Activated CD8-positive, alpha-beta memory T cell treated with anti-CD3 and anti-CD28 coated beads for 1 hour (primary cell): ENCODE measurements around the gene FYN.

Source experiments
- DNase-seq, 2 donors: peaks; one replicate each; pipeline ENCODE4 v3.0.0-alpha.2; 2020; ENCODE audit warnings: low read depth in 1 of 2; ENCODE audit errors: extremely low read depth in 1 of 2

The FYN gene

DNA sequence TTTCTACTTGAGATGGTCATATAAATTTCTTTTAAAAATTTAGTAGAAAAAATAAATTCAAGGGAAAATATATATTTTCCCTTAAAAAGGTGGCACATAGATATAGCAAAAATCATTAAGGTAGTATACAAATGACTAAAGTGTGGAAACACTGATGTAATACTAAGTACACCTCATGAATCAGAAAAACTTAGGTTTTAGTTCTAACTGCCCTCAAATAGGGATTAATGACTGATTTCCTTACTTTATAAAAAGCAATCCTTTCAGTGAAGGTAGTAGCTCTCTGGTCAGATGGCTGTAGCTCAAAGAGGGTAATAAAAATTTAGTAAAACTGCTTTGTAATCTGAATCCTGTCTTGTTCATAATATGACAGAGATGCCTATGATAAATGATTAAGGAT, 63.5 kb downstream of the FYN start:
- no peak for DNase-seq

- DNase-seq: no peak
Observed at GRCh38 chr6:111809264-111809663, 64.0 kb downstream of the FYN start.

GRCh38 chr6:111808493-111808892, 64.8 kb downstream of the FYN start:
- no peak for DNase-seq

- DNase-seq: no peak
Observed at GRCh38 chr6:111806561-111807497, 66.4 kb downstream of the FYN start.

- DNase-seq: no peak
Observed at GRCh38 chr6:111806165-111806547, 67.1 kb downstream of the FYN start.

DNA sequence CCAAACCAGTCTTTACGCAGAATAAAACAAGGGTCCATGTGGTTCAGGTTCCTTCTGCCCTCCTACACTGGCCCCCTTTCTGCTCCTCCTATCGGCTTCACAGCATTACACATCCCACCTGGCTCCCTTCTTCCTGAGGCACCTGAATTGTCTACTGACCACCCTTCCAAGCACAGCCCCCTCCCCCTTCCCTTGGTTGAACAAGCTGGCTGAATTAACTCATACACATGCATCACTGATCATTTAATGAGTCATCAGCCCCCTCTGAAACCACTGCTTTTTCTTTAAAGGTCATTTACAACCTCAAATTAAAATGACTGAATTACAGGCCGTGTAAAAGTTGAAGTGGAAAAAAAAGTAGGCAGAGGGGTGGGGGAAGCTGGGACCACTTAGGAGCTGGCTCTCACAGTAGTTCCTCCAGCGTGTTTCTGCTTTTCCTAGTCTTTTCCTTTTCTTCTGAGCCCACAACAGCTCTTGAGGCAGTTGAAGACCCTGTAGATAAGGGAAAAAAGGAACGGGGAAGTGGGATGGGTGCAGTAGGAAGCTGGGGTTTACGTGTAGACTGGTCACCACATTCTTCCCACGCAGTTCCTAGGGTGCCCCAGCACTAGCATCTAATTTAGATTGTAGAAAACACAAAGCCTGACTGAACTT, 67.6 kb downstream of the FYN start:
- DNase-seq: no peak

GRCh38 chr6:111804627-111805235, 68.5 kb downstream of the FYN start:
- DNase-seq: peak; percentile 37 to 51

- DNase-seq: no peak
Observed at GRCh38 chr6:111803804-111804203, 69.4 kb downstream of the FYN start.

- no peak for DNase-seq
Observed at GRCh38 chr6:111803371-111803770, 69.9 kb downstream of the FYN start.

DNA sequence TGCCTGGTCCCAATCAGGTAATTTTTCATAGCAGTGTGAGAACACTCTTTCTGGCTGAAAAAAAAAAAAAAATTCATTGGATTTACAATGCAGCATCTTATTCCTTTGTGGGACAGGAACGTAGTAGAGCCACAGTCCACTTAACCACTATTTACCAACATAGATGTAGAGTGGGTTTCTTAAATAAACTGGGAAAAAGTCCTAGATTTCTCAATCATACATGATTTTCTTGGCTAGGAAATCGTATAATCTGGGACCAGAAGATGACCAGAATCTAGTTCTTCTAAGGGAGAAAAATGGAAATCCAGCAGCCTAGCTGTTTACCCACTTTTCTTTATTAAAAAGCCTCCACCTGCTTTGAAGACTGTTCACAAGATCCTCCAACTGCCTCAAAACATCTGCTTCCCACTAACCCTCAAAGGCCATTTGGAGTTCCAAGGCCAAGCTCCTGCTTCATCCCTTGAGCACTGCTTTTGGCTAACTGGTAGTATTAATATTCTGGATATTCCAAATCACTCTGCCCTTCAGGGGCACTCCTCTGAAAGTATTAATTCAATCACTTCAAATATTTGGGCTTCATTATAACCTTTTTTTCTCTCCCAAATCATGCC, 70.4 kb downstream of the FYN start:
- DNase-seq: no peak

GRCh38 chr6:111802015-111802414, 71.2 kb downstream of the FYN start:
- DNase-seq: no peak

DNA sequence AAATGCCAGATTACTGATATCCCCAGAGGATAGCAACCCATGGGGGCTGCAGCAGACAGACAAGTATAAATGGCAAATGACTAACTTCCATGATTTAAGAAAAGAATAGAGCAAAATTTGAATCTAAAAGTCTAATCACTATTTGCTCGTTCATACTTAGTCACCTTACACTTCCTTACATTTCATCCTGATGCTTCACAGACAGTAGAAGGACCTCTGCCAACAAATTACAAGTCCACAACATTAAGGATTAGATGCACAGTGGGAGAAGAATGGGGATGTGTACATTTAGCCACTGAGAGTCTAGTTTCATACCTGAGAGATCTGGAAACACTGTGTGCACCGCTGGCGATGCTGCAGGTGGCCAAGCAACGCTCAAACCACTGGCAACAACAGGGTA, 72.4 kb downstream of the FYN start:
- no peak for DNase-seq

DNA sequence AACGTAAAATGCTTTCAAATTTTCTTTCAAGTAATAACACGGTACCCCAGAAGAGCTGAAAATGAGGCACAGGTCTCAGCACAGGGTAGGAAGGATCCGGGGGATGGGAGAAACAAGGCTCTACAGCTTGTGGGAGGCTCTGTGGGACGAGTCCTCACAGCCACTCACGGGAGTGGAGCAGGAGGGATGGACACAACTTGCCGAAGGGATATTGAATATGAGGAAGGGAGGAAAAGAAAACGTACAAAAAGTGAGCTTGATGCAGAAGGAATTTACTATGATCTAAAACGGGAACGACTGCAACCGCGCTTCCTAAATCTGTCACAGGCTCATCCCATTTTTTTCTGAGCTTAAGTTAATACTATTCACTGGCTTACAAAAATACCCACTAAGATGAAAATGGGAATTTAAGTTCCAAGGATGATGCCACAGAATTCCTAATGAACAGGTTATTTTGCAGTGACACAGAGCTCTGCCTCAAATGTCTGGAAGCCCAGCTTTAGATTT, 72.9 kb downstream of the FYN start:
- no peak for DNase-seq

- DNase-seq: no peak
Observed at GRCh38 chr6:111799576-111800258, 73.5 kb downstream of the FYN start.

- DNase-seq: no peak
Observed at GRCh38 chr6:111798281-111798725, 74.9 kb downstream of the FYN start.

DNA sequence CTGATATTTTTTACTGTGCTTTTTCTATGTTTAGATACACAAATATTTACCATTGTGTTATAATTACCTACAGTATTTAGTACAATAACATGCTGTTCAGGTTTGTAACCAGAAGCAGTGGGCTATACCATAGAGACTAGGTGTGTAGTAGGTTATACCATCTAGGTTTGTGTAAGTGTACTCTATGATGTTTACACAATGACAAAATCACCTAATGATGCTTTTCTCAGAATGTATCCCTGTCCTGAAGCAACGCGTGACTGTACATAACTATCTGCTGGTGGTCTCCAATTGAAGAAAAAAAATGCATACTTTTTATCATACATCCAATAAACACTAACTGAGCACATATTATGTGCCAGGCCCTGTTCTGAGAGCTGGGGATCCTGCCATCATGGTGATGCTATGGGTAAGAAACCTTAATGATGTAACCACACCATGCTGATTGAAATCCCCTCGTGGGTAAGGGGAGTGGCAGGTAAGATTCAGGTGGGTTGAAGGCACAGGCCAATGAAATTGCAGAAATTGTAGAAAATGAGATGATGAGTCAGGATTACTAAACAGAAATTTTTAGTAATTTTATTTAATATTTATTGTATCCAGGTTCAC, 76.8 kb downstream of the FYN start:
- DNase-seq: no peak

GRCh38 chr6:111795558-111795957, 77.7 kb downstream of the FYN start:
- DNase-seq: no peak

DNA sequence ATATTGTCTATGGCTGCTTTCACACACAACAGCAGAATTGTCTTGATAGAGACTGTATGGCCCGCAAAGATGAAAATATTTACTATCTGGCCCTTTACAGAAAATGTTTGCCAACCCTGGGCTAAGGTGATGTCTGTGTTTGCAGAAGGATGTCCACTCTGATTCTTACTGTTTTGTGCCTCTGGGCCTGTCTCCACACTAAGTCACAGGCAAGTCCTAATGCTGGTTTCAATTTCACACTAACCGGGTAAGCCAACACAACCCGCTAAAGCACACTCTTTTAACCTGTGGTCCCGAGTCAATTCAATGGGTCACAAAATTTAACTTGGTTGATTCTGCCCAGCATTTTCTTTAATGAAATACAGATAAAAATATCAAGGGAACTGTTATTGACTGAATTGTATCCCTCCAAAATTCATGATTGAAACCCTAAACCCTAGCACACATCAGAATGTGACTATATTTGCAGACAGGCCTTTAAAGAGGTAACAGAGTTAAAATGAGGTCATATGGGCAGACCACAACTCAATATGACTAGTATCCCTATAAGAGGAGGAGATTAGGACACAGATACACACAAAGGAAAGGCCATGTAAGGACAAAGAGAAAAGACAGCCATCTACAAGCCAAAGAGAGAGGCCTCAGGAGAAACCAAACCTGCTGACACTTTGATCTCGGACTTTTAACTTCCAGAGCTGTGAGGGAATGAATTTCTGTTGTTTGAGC, 78.4 kb downstream of the FYN start:
- no peak for DNase-seq

DNA sequence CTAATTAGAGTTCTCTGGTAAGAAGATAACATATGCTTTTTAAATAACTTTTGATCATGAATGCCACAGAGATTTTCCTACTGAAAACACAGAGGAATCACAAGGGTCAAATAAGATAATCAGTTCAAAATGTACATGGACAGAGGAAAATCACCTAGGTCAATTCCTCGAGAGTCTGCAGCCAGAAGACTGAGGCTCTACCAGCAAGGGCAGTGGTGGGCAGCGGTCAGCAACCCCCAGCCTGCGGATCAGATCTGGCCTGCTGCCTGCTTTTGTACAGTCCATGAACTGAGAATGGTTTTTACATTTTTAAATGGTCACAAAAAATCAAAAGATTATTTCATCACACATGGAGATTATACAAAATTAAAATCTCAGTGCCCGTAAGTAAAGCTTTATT, 79.0 kb downstream of the FYN start:
- DNase-seq: no peak

GRCh38 chr6:111793711-111794111, 79.5 kb downstream of the FYN start:
- DNase-seq: no peak
